ENCODE results near the gene RAB25. TPM values are rescaled to one million over a fixed set of nuclear protein-coding genes. Genes with fewer than 3 reads are reported as not detected.
A peak's percentile ranks its signal among the peaks of the same experiment; 100 is the strongest.

Gene RAB25
- total RNA-seq, 1 donor from 2014 or later = 0.38 TPM

- H3K9me3 Mint-ChIP-seq = no peaks in the 10 kb centered on the region
- peak overlapping the region; percentile 80 for H3K4me3 Mint-ChIP-seq
- ChIA-PET CTCF (interaction anchor here (1.3 to 3.3 kb wide), 2 partner anchors 8 to 25 kb away, joined by 5 to 29 read pairs; no protein-coding TSS in a partner anchor), POLR2A (interaction anchor here (0.6 to 3.8 kb wide), 6 partner anchors 8 to 120 kb away, joined by 3 to 61 read pairs (median 18); partner anchors contain the start of gene LMNA)
- DNase-seq (no peak), ATAC-seq (ENCODE audit: low read depth) (no peak)
- intact Hi-C loops (cut with micrococcal nuclease) = no loop called here
- no peak for TF ChIP-seq CTCF (IDR thresholded peaks at IDR 0.05)
- no peaks in the 10 kb centered on the region for H3K36me3 Mint-ChIP-seq (ENCODE audit: low read depth)
- no peaks in the 10 kb centered on the region for H3K27me3 Mint-ChIP-seq
- H3K27ac Mint-ChIP-seq = peak overlapping the region; percentile 92
- H3K4me1 Mint-ChIP-seq = peaks cover 65% of the 10 kb centered on the region
These were observed 44.2 kb downstream of the RAB25 start for GRCh38 chr1:156104861-156105832.

GRCh38 chr1:156106624-156107488 is 45.9 kb downstream of the RAB25 start:
- DNase-seq = no peak
- intact Hi-C loops (cut with micrococcal nuclease) = loop anchor here (1.0 to 2.0 kb wide), 5 partner anchors 7 to 48 kb away; partner anchors contain the start of gene LMNA
- TF ChIP-seq CTCF (IDR thresholded peaks at IDR 0.05) = no peak
- H3K9me3 Mint-ChIP-seq = no peaks in the 10 kb centered on the region
- peaks cover 67% of the 10 kb centered on the region for H3K4me1 Mint-ChIP-seq
- H3K4me3 Mint-ChIP-seq = peak overlapping the region; percentile 69
- POLR2A ChIA-PET = interaction anchor here (0.9 to 3.8 kb wide), 7 partner anchors 9 to 362 kb away, joined by 3 to 61 read pairs (median 6); partner anchors contain the start of genes ARHGEF2 and LMNA
- H3K27ac Mint-ChIP-seq = peak overlapping the region; percentile 92
- CTCF ChIA-PET = interaction anchor here (0.8 to 3.3 kb wide), 4 partner anchors 10 to 117 kb away, joined by 3 to 29 read pairs (median 6); no protein-coding TSS in a partner anchor
- ATAC-seq (ENCODE audit: low read depth) = peak; percentile 2
- H3K36me3 Mint-ChIP-seq (ENCODE audit: low read depth) = no peaks in the 10 kb centered on the region
- no peaks in the 10 kb centered on the region for H3K27me3 Mint-ChIP-seq

- Mint-ChIP-seq H3K4me1 (peaks cover 64% of the 10 kb centered on the region), H3K9me3 (no peaks in the 10 kb centered on the region), H3K27me3 (peaks cover 1% of the 10 kb centered on the region), H3K36me3 (ENCODE audit: low read depth) (no peaks in the 10 kb centered on the region), H3K4me3 (no peak overlapping the region), H3K27ac (peak overlapping the region; percentile 61)
- TF ChIP-seq CTCF (IDR thresholded peaks at IDR 0.05) = no peak
- ChIA-PET POLR2A (interaction anchor here (2.3 to 3.8 kb wide), 3 partner anchors 8 to 19 kb away, joined by 22 to 61 read pairs (median 30); partner anchors contain the start of gene LMNA), CTCF (interaction anchor here (1.2 to 3.3 kb wide), 2 partner anchors 11 to 20 kb away, joined by 4 to 29 read pairs; no protein-coding TSS in a partner anchor)
- DNase-seq = no peak
- ATAC-seq (ENCODE audit: low read depth) = no peak
- intact Hi-C loops (cut with micrococcal nuclease) = no loop called here
These were observed 47.1 kb downstream of the RAB25 start for GRCh38 chr1:156108057-156108456.

- Mint-ChIP-seq H3K4me1 (peaks cover 60% of the 10 kb centered on the region), H3K4me3 (no peak overlapping the region), H3K27ac (peak overlapping the region; percentile 59), H3K27me3 (peaks cover 1% of the 10 kb centered on the region), H3K36me3 (ENCODE audit: low read depth) (no peaks in the 10 kb centered on the region), H3K9me3 (no peaks in the 10 kb centered on the region)
- POLR2A ChIA-PET = interaction anchor here (1.4 to 3.8 kb wide), 2 partner anchors 11 to 18 kb away, joined by 22 to 61 read pairs; no protein-coding TSS in a partner anchor
- TF ChIP-seq CTCF (IDR thresholded peaks at IDR 0.05) = no peak
- ATAC-seq (ENCODE audit: low read depth) (no peak), DNase-seq (no peak)
- intact Hi-C loops (cut with micrococcal nuclease) = no loop called here
- CTCF ChIA-PET = interaction anchor here (0.9 kb wide), 1 partner anchor 12 kb away, joined by 3 read pairs; no protein-coding TSS in a partner anchor
These were observed 47.8 kb downstream of the RAB25 start for GRCh38 chr1:156108664-156109241.

All from activated B cell treated with CpG ODN at 0.5 μM for 24 hours (primary cell).